ENCODE results near the gene MFGE8.

DNA sequence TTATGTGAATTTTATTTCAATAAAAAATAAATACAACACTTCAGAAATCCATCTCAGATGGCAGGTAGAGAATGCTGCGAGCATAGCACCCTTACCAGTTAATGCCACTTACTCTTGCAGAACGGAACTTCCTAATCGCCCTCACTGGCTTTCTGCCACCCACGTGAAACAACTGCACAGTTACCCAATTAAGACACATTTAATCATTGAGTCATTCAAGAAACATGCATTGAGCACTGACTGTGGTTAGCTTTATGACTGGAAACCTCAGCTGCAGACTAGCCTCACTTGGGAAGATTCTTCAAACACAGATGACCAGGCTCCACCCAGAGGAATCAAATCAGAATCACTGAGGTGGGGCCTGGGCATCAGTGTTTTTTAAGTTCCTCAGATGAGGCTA lies 5.6 kb upstream of the MFGE8 start:
- TF ChIP-seq EZH2phosphoT487 (IDR thresholded peaks at IDR 0.05; ENCODE audit: insufficient read depth, low read depth) (peak; percentile 86; the same call in 1 of the 2 replicates), EZH2 (IDR thresholded peaks at IDR 0.05; ENCODE audit: insufficient read depth, poor library complexity, severe bottlenecking) (no peak)

Measured in GM23248 (cell line).